Upper lobe of left lung (tissue), 4 donors: Measurements from ENCODE around the gene BMPR2.

Experiments
- CTCF ChIP-seq, 6 experiments: fragments of 450-650 bp in 4 of 6; fragments of 200-600 bp in 2 of 6; sonication (generic) in 2 of 6; IDR thresholded peaks; one replicate each; pipeline ENCODE4 v1.5.1; 2016 to 2019; ENCODE audit warnings: antibody characterized with exemption in 6 of 6
- POLR2A ChIP-seq, 4 donors: fragments of 450-650 bp; IDR thresholded peaks; one replicate each; pipeline ENCODE4 v1.5.1; 2016 to 2017; ENCODE audit warnings: antibody characterized with exemption in 4 of 4, mild to moderate bottlenecking in 2 of 4

- TF ChIP-seq POLR2A (IDR thresholded peaks at IDR 0.05) (no peak), CTCF (IDR thresholded peaks at IDR 0.05) (no peak)
These were observed 188.1 kb downstream of the BMPR2 start for GRCh38 chr2:202564226-202564625.
